ENCODE data around the gene CIB4.

CIB4 gene

DNA sequence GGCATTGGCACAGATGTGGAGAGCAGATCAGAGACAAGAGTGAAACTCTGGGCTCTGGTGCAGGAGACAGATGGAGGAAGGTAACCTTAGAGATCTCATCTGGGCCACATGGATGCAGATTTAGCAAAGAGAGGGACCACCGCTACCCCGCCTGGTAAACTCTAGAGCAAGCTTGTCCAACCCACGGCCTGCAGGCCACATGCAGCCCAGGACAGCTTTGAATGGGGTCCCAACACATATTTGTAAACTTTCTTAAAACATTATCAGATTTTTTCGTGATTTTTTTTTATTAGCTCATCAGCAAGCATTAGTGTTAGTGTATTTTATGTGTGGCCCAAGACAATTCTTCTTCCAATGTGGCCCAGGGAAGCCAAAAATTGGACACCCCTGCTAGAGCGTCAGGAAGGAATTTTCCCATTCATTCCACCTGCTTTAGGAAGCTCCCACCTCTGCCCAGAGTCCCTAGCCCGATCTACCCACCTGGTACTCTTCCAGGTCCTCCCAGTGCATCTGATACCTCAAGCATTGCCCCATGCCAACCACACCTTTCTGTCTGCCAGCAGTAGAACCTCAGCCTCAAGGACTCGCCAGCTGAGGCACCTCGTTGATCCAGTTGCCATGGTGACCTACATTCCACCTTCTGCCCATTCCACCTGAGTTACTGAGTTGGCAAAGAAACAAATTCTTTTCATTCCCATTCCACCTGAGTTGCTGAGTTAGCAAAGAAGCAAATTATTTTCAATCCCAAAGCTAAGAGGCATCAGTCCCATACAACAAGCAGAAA lies at the start of gene CIB4:
CIB4 (minus strand) TSS at position 586 of the 784 bp plus-strand sequence; CDS start at position 534, 52 bp downstream.
- no peak for DNase-seq

GRCh38 chr2:26687801-26688200 lies 46.6 kb upstream of the CIB4 start:
- DNase-seq = no peak

- no peak for DNase-seq
Measured at GRCh38 chr2:26687328-26687727, 46.2 kb upstream of the CIB4 start.

DNA sequence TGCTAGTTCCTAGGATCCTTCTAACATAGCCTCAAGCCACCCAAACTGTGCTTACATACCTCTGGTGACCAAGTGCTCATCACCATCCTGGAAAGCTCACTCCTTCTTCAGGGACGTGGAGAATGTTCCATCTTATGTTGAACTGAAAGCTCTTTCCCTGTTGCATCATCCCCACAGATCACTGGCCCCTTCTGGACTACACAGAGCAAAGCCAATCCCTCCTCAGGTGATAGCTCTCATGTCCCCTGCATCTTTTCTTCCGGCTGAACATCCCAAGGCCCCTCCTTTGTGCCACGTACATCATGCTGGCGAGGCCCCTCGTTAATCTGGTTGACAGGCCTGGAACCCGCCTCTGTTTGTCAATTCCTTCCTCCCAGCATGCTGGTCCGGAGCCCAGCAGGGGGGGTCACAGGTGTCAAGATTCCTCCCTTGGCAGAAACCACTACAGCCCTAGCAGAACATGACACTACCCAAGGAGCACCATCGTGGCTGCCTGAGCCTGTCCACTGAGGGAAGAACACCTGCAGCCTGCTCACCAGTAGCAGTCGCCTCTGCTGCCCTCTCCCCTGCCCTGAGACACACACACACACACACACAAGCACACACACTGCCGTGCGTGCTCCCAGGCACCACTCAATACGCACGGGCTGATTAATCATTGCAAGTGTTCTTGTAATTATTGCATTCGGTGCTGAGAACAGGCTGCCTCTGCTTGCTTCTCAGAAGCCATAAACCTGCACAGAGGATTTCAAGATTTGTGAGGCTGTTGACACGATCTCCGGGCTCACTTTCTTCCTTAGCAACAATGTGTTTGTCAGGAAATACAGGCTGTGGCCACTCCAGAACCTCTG lies 45.0 kb upstream of the CIB4 start:
- DNase-seq = no peak

DNA sequence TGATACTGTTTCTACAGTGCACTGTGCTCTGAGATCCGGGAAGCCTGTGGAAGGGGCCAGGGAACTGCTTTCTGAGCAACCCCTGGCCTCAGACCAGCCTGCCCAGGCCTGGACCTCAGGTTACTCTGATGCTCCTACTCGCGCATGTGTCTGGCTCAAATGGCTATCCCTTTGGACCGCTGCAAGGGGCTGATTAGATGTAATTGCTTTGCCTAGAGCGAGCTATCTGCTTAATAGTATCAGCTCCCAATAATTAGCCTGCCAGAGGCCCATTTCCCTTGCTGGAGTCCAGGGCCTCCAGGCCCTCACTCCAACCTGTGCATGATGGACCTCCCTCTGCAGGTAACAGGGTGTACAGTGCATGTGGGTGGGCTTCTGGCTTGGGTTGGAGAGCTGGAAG lies 44.2 kb upstream of the CIB4 start:
- no peak for DNase-seq

- DNase-seq = no peak
Measured at GRCh38 chr2:26683583-26683982, 42.4 kb upstream of the CIB4 start.

GRCh38 chr2:26682155-26682554 lies 41.0 kb upstream of the CIB4 start:
- no peak for DNase-seq

DNA sequence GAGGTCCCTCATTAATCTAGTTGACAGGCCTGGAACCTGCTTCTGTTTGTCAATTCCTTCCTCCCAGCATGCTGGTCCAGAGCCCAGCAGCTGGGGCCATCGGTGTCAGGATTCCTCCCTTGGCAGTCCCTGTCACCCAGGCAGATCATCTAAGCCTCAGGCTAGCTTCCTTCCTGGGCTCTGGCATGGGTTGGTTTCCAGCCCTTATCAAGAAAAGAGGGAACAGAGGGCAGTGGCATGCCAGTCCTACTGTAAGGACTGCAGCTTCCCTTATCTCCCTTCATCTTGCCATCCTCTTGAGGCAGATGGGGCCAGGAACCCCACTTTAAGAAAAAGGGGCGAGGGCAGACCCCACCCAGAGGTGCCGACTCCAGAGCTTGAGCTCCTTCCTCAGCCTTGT lies 40.5 kb upstream of the CIB4 start:
- DNase-seq = no peak

GRCh38 chr2:26679867-26680266 lies 38.7 kb upstream of the CIB4 start:
- no peak for DNase-seq

DNA sequence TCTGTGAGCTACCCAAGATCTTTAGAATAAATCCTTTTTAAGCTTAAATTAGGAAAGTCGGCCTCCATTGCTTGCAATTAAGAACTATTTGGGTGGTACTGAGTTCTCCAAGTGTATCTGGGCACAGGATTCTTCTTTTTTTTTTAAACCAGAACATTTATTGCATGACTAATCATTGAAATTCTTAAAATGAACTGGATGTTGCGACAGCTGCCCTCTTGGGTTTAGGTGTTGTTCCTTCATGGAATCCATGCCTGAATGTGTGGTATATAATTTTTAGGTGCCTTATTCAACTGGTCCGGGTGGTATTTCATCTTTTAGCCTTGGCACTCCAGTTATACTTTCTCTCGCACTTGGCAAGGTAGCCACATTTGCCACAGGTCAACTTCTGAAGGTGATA lies 36.9 kb upstream of the CIB4 start:
- no peak for DNase-seq

DNA sequence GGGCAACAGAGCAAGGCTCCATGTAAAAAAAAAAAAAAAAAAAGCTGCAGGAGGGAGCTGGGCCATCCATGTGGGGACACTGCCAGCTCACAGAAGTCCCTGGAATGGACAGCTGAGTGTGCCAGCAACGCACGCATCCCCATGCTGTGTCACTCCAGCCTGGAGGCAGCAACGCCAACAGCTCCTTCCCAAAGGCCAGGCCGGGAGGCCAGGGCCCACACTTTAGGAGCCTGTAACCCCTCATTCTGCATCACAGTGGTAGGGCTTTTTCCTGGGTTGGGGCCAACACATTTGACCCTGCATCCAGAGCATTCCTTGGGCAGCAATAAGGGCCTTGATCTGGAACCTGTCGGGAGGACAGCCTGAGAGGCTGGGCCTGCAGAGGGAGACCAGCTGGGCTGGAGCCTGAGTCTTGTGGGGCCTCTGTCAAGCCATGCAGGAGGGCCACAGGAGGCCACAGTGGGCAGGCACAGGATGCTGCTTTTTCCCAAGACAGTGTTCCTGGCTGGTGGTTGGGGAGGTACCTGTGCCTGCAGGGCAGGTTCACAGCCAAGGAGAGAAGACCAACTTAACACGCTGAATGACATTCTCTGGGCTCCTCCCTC lies 34.6 kb upstream of the CIB4 start:
- no peak for DNase-seq

- no peak for DNase-seq
Measured at GRCh38 chr2:26674771-26675170, 33.6 kb upstream of the CIB4 start.

DNA sequence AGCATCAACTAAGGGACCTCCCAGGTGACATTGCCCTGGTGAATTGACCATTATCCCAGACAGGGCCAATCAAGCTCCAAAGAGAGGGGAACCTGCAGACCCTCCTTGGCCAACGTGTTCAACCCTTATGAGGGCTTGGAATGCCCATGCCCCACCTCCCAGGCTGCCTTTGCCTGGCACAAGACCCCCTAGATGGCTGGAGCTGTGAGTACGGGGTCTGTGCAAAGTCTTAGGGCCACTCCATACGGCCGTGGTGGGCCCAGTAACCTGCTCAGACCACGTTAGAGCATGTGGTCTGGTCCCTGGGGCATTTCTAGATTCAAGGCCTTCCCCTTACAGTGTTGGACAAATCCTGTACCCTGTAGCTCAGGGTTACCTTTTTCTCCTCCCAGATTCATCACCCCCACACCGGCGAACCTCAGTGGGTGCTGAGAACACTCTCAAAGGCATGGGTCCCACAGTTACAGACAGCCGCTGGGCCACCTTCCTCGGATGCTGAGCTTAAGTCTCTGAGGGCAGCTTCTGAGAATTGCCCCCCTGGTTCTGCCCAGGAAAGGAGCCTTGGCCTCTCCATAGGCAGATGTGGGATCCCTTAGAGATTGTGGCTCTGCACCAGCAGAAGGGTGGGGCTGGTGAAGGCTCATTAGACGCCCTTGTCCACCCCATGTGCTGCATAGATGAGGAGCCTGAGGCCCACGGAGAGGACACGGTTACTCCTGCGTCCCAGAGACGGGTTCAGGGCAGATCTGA lies 33.0 kb upstream of the CIB4 start:
- DNase-seq = no peak

DNA sequence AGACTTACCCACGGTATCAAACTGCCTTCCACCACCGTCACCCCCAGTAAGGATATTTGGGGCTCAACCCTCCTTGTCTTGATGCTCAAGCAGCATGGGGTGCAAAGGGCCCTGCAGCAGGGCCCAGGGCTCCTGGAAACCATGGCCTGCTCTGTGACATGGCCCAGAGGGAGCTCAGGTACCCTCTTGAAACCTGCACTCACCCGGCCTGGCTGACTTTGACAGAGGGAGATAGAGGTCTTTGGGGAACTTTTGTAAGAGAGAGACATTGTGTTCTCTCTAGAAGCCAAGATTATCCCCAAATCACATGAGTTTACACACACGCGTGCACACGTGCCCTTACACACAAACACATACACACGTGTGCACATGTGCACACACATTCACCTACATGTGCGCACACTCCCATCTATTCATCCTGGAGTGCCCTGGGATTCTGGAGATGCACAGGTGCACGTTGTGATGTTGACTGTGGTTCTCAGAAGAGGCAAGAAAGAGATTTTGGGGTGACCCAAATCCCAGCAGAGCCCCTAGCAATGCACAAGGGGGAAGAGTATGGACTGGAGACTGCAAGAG lies 31.7 kb upstream of the CIB4 start:
- no peak for DNase-seq

- no peak for DNase-seq
Measured at GRCh38 chr2:26672112-26672817, 31.1 kb upstream of the CIB4 start.

GRCh38 chr2:26671691-26672090 lies 30.5 kb upstream of the CIB4 start:
- DNase-seq = no peak

- DNase-seq = no peak
Measured at GRCh38 chr2:26670931-26671460, 29.8 kb upstream of the CIB4 start.

DNA sequence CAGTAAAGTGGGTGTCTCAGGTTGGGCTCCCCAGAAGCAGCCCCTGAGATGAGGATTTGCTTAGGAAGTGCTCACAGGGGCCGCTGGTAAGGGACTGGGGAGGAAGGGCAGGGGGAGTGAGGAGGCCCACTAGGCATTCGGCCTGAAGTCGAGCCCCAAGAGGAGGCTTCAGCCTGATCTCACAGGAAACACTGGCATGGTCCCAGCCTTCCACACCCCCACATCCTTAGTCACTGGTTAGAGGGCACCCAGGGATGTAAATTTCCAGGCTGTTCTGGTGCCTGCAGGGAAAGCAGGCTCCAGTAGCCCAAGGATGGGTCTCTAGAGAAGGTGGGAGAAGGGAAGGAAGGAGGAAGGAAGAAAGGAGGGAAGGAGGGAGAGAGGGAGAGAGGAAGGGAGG lies 29.0 kb upstream of the CIB4 start:
- no peak for DNase-seq

- no peak for DNase-seq
Measured at GRCh38 chr2:26668856-26669750, 27.9 kb upstream of the CIB4 start.

DNA sequence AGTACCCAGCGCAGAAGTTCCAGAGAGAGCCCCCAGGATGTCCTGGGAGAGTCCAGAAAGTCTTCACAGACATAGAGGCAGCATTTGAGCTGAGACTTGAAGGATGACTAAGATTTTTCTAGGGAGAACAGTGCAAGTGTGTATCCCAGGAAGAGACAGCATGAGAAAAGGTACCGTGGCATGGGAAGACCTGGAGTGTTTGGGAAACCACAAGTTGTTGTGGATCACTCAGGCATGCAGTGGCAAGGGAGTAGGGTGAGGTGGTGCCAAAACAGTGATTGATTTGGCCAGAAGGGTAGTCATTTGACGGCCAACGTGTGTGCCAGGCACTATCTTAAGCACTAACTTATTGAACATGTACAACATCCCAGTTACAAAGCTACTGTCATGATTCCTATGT lies 26.9 kb upstream of the CIB4 start:
- DNase-seq = no peak

DNA sequence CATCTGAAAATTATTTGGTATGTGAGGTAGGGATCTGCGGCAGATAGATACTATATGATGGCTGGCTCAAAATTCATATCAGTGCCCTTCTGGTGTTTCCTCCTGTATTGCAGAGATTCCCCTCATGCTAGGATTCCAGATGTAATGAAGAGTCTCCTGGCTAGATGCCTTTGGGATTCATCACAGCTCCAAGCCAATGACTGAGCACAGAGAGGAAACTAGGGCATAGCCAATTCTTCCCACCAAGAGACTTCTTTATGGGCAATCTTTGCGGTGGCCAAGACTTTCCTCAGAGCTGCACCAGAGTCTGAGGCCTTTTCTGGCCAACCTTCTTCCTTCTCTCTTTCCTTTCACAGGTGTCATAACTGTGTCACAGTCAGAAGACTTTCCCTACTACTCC lies 25.5 kb upstream of the CIB4 start:
- no peak for DNase-seq

Measured in NCI-H1930 (cell line).